Mesothelial cell of epicardium (in vitro differentiated cells): ENCODE measurements around the gene NXPH1. TPM values are rescaled to one million over a fixed set of nuclear protein-coding genes. Genes with fewer than 3 reads are reported as not detected.

Experiments
- DNase-seq, 2 experiments: peaks; one replicate each; pipeline ENCODE4 v3.0.0; 2021; ENCODE audit warnings: low spot score in 2 of 2; ENCODE audit not compliant: unreplicated experiment in 2 of 2
- H3K27ac Mint-ChIP-seq: 2 replicates; pipeline ENCODE4 v1.8.0; 2021; ENCODE audit warnings: mixed read lengths
- H3K27me3 Mint-ChIP-seq: 2 replicates; pipeline ENCODE4 v1.8.0; 2021; ENCODE audit warnings: low read depth, mixed read lengths
- H3K36me3 Mint-ChIP-seq: 2 replicates; pipeline ENCODE4 v1.8.0; 2021; ENCODE audit warnings: mixed read lengths
- H3K4me1 Mint-ChIP-seq: 2 replicates; pipeline ENCODE4 v1.8.0; 2021; ENCODE audit warnings: mixed read lengths
- H3K4me3 Mint-ChIP-seq: 2 replicates; pipeline ENCODE4 v1.8.0; 2021; ENCODE audit warnings: mild to moderate bottlenecking, moderate library complexity, mixed read lengths
- H3K9me3 Mint-ChIP-seq: 2 replicates; pipeline ENCODE4 v1.8.0; 2021; ENCODE audit warnings: mixed read lengths
- total RNA-seq: library from RNA; stranded (reverse); gene quantifications from 3 replicates; pipeline ENCODE4 v1.2.1, GENCODE V29; 2021
- TF ChIP-seq, protein P1 (sequence below): fragments of 200-600 bp; sonication (generic); IDR thresholded peaks from one replicate; pipeline ENCODE4 v1.5.0; 2021; ENCODE audit warnings: antibody characterized with exemption; ENCODE audit not compliant: unreplicated experiment

Gene NXPH1
- total RNA-seq, result not detected in 3 replicates

DNA sequence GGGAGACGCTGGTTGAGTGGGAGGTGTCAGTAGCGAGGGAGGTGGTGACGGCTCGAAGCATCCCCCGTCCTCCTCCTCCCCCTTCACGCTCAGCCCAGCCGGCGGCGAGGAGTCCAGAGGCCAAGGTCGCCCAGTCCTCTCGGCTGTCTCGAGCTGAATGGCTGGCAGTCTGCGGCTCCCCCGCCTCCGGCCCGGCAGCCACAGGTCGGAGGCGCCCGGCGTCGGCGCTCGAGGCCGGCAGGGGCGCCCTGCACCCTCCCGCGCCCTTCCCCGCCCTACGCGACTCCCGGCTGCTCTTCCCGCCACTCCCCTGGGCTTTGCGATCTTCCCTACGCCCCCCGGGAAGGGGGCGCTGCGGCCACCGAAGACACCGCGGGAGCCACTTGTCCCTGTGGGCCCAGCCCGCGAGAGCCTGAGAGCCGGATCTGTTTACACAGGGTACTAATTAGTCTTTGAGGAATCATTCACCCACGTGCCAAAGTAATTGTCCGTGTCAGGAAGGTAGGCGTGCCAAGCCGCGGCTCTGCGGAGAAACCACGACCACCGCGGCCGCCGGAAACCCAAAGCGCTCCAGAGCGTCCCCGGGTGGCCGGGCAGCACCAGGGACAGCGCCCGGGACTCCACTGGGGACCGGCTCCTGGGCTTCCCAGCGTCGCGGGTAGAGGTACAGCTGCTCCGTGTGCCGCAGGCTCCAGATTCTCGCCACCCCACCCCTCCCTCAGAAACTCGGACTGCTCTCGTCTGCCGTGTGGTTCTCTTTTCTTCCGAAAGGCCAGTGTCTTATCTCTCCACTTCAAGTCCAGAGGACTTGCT, at the start of gene NXPH1:
TSS of gene NXPH1 (plus strand) at position 133 of the 813 bp plus-strand sequence.
- DNase-seq, result peak; percentile 59 to 80
- Mint-ChIP-seq H3K36me3 (no peaks in the 10 kb centered on the region), H3K4me3 (peak within 1 kb of the TSS; percentile 56), H3K4me1 (peaks cover 18% of the 10 kb centered on the region), H3K27me3 (peaks cover 85% of the 10 kb centered on the region), H3K27ac (no peak within 1 kb of the TSS), H3K9me3 (no peaks in the 10 kb centered on the region)
- TF ChIP-seq, protein P1, sequence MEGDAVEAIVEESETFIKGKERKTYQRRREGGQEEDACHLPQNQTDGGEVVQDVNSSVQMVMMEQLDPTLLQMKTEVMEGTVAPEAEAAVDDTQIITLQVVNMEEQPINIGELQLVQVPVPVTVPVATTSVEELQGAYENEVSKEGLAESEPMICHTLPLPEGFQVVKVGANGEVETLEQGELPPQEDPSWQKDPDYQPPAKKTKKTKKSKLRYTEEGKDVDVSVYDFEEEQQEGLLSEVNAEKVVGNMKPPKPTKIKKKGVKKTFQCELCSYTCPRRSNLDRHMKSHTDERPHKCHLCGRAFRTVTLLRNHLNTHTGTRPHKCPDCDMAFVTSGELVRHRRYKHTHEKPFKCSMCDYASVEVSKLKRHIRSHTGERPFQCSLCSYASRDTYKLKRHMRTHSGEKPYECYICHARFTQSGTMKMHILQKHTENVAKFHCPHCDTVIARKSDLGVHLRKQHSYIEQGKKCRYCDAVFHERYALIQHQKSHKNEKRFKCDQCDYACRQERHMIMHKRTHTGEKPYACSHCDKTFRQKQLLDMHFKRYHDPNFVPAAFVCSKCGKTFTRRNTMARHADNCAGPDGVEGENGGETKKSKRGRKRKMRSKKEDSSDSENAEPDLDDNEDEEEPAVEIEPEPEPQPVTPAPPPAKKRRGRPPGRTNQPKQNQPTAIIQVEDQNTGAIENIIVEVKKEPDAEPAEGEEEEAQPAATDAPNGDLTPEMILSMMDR, result no peak

DNA sequence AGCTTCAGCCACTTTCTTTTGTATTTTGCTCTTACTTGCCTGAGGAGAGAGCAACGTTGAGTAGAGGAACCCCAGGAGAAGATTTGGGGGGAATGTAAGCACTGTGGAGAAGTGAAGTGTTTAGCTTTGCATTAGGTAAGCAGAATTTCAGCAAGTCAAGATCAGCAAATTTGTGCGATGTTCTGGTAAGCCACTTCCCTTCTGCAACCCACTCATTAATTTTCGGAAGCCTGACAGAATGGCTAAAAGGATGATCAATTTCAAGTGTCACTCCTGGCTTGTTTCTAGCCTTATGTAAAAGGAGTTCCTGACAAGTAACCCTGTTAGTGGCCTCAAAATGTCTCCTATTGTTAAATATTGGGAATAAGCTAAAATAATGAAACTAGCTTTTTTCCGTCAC, 48.5 kb upstream of the NXPH1 start:
- peaks cover 13% of the 10 kb centered on the region for H3K27me3 Mint-ChIP-seq
- no peak overlapping the region for H3K27ac Mint-ChIP-seq
- H3K9me3 Mint-ChIP-seq, result no peaks in the 10 kb centered on the region
- no peaks in the 10 kb centered on the region for H3K36me3 Mint-ChIP-seq
- no peak overlapping the region for H3K4me3 Mint-ChIP-seq
- TF ChIP-seq, protein P1, result no peak
- peaks cover 4% of the 10 kb centered on the region for H3K4me1 Mint-ChIP-seq
- DNase-seq, result no peak

GRCh38 chr7:8386926-8387550, 46.4 kb upstream of the NXPH1 start:
- peaks cover 12% of the 10 kb centered on the region for H3K4me1 Mint-ChIP-seq
- no peak overlapping the region for H3K27ac Mint-ChIP-seq
- H3K9me3 Mint-ChIP-seq, result no peaks in the 10 kb centered on the region
- no peak for DNase-seq
- H3K36me3 Mint-ChIP-seq, result no peaks in the 10 kb centered on the region
- TF ChIP-seq, protein P1, result no peak
- H3K4me3 Mint-ChIP-seq, result no peak overlapping the region
- peaks cover 11% of the 10 kb centered on the region for H3K27me3 Mint-ChIP-seq

GRCh38 chr7:8387551-8388256, 45.7 kb upstream of the NXPH1 start:
- H3K4me3 Mint-ChIP-seq, result no peak overlapping the region
- H3K27me3 Mint-ChIP-seq, result peaks cover 14% of the 10 kb centered on the region
- TF ChIP-seq, protein P1, result no peak
- no peaks in the 10 kb centered on the region for H3K9me3 Mint-ChIP-seq
- no peak overlapping the region for H3K27ac Mint-ChIP-seq
- H3K4me1 Mint-ChIP-seq, result peaks cover 12% of the 10 kb centered on the region
- DNase-seq, result no peak
- no peaks in the 10 kb centered on the region for H3K36me3 Mint-ChIP-seq

- no peak overlapping the region for H3K4me3 Mint-ChIP-seq
- peaks cover 12% of the 10 kb centered on the region for H3K4me1 Mint-ChIP-seq
- no peaks in the 10 kb centered on the region for H3K36me3 Mint-ChIP-seq
Measured at GRCh38 chr7:8388257-8388625, 45.2 kb upstream of the NXPH1 start.

More at GRCh38 chr7:8388257-8388625, 45.2 kb upstream of the NXPH1 start:
- H3K27ac Mint-ChIP-seq, result no peak overlapping the region
- H3K9me3 Mint-ChIP-seq, result no peaks in the 10 kb centered on the region
- TF ChIP-seq, protein P1, result no peak
- peaks cover 18% of the 10 kb centered on the region for H3K27me3 Mint-ChIP-seq
- DNase-seq, result no peak
